NK-92 (cell line): ENCODE data around the gene ZNF484.
"Not testable (repeated sequence)": the region's sequence is repeated elsewhere in the genome, so short reads cannot be mapped to it uniquely, and the experiment has no call there.

Source experiments
- DNase-seq: peaks from one replicate; lab custom pipeline; 2025; ENCODE audit not compliant: unreplicated experiment; lab: John Stamatoyannopoulos, UW

ZNF484 gene

DNA sequence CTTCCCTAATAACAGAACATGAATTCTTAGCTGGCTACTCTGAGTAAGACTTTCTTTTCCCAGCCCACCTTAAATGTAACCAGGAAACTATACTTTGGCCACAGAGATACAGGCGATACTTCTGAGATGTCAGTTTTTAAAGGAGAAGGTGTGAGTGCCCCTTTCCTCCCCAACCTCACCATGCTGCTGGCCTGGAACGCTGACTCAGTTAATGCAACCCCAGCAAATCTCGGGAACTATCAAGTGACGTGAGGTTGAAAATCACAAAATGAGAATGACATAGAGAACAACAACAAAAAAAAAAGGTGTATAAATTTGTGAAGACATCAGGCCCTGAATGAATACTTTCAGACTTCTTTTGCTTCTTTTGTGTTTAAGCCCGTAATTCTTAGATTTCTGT, 13.7 kb downstream of the ZNF484 start:
- no peak for DNase-seq

- DNase-seq: no peak
These were observed 17.0 kb downstream of the ZNF484 start for GRCh38 chr9:92860867-92861266.

DNA sequence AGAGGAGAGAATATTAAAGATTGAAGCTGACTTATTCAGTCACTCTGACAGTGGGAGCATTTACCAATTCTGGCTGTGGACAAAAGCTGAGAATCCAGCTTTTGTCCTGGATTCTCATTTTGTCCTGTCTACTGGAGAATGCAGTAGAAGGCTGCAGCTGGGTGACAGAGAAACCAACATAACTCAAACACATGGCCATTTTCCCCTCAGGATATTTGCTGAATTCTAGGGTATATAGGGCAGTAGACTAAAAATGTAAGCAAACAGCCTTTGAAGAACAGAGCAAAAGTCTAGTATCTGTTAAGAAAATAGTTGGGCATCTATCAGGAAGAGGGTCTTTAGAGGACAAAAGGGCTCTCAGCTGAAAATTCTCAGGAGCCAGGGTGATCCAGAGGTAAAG, 20.6 kb downstream of the ZNF484 start:
- no peak for DNase-seq

DNA sequence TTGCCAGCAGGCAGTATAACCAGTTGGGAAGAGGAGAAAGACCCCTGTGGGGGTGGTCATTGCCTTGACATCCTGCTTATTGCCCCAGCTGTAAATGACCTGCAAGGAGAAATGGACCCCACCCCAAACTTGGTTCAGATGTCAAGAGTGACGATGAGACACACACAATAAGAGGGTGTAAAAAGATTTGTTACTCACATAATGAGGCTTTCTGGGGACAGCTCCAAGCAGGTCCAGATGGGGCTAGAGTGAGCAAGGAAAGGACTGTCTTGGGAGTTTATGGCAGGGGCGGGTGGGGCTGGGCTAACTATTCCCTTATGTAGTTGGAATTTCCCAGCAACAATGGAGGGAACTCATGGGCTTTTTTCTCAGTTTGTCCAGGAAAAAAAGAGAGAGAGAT, 24.1 kb downstream of the ZNF484 start:
- DNase-seq: no peak

DNA sequence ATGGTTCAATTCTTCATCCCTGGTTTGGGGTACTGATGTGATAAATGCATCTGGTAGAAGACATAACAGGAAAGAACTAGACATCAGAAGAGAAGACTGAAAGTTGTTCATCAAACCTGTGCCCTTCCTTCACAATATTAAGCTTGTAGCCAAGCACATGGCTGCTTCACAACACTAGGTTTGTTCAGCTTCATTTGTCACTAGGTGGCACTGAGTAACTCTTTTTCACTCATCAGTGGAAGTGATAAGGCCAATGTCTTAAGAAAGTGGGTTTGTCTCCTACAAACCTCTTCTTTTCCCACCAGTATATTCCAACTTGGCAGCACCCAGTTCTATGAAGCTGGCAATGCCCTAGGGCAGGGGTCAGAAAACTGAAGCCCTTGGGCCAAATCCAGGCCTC, 26.9 kb downstream of the ZNF484 start:
- no peak for DNase-seq

GRCh38 chr9:92848740-92849139, 29.1 kb downstream of the ZNF484 start:
- not testable (repeated sequence) for DNase-seq

DNA sequence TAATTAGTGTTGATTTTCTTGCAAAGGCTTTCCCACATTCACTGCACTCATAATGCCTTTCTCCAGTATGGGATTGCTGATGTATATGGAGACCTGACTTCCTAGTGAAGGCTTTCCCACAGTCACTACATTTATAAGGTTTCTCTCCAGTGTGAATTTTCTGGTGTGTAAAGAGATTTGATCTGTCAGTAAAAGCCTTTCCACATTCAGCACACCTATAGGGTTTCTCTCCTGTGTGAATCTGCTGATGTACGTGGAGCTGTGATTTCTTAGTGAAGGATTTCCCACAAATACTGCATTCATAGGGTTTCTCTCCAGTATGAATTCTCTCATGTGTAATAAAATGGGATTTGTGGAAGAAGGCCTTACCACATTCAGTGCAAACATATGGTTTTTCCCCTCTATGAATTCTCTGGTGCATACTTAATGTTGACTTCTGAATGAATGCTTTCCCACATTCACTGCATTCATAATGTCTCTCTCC, 31.1 kb downstream of the ZNF484 start:
- no peak for DNase-seq

- DNase-seq: not testable (repeated sequence)
These were observed 39.4 kb downstream of the ZNF484 start for GRCh38 chr9:92838411-92838810.

DNA sequence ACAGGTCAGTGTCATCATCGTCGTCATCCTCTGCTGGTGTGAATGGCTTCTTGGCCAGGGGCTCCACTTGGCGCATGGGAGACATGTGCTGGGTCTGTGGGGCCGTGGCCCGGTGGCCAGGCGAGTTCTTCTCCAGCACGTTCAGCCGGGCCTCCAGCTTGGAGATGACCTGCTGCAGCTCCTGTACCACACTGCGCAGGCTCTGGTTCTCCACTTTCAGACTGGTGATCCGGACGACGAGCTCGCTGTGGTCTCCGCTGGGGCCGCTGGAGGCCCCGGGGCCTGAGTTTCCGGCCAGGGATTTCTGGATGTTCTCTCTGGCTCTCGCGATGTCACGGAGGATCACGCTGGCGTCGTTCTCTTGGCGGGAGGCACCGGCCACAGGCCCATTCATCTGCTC, 40.6 kb downstream of the ZNF484 start:
- DNase-seq: no peak

- DNase-seq: no peak
These were observed 48.4 kb downstream of the ZNF484 start for GRCh38 chr9:92829420-92829819.

GRCh38 chr9:92825065-92825464, 52.8 kb downstream of the ZNF484 start:
- not testable (repeated sequence) for DNase-seq

DNA sequence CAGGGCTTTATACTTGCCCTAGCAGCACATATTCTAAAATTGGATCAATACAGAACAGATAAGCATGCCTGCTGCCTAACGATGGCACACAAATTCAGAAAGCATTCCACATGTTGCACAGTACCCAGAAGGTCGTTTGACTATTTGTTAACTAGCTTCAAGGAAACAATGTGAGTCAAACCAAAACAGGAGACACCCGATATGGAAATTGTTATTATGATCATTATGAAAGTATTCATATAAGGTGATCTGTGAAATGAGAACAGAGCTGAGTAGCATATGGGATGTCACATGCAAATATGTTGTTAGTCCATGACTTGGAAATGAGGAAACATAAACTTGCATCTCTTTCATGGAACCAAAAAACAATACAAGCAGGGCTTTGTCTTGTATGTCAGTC, 56.9 kb downstream of the ZNF484 start:
- DNase-seq: no peak

DNA sequence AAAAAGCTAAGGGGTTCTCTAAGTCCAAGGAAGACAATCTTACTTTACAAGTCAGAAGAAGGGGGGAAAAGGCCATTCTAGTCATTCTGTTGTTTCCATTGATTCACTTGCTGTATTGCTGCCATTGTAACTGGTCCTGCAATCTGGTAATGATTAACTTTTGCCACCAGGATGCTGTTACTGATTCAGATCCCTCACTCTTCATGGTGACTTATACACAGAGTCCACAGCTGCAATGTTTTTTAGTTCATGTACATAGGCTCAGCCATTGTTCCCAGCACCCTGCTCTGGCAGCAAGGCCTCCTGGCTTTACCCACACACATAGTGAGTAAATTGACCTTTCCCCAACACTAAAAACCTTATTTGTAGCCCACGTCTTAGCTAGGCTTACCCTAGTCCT, 57.9 kb downstream of the ZNF484 start:
- not testable (repeated sequence) for DNase-seq

- not testable (repeated sequence) for DNase-seq
These were observed 68.1 kb downstream of the ZNF484 start for GRCh38 chr9:92809629-92810326.

DNA sequence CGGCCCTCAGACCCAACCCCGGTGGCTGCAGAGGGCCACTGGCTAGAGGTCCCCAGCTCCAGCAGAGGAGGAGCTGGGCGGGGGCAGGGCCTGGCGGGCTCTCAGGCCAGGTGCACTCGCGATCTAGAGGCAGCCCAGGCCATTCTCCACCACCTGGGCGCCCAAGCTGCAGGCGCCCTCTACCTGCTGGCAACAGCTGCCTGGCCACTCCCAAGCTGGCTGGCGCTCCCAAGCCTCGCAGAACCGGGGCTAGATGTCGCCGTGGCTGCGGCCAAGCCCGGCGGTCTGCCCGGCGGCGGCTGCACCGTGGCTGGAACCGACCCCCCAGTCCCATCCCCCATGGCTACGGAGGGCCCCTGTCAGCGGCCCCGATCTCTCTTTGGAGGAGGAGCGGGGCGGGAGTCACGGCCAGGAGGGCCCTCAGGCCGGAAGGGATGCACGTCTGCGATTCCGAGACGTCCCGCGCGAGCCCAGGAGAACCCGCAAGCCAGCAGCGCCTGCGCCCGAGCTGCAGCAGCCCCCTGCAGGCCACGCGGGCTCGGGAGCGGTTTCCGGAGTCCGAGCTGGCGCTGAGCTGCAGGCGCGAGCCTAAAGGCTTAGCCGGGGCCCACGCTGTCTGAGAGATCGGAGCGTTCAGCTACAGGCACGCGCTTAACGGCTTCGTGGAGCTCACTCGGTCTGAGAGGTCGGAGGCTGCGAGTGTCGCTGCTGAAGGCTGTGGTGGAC, 68.9 kb downstream of the ZNF484 start:
- DNase-seq: no peak

DNA sequence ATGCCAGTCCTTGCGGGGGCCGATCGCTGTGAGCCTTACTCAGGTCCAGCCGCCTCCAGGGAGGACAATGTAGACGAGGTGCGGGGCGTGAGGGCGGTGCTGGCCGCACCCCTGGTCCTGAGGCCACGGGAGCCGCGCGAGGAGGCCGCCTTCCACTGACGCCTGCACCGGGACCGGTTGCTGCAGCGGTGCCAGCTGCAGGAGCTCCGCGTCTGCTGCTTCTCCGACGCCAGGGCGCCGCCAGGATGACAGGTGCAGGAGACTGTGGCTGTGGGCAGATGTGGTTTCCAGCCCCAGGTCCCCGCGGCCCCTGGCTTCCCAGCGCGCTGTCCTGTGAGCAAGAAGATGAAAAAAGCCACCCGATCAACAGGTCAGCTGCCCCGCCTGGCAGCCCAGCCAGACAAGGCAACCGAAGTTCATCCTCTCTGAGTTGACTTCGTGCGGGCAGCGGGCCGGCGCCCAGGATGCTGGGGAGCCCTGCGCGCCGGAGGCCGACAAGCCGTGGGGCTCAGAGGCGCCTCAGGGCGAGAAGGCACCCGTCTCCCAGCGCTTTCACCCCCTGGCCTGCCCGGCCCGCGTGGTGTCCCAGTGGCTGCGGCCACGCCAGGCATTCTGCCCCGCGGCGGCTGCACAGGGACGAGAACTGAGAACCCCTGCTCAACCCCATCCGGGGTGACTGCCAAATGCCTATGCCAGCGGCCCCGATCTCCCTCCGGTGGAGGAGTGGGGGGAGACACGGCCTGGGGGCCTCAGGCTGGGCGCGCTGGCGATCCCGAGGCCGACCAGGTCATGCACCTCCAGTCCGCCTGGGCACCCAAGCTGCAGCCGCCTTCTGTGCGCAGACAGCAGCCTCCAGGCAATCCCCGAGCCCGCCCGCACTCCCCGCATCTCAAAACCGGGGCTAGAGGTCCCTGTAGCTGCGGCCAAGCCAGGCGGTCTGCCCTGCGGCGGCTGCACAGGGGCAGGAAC, 69.8 kb downstream of the ZNF484 start:
- no peak for DNase-seq

DNA sequence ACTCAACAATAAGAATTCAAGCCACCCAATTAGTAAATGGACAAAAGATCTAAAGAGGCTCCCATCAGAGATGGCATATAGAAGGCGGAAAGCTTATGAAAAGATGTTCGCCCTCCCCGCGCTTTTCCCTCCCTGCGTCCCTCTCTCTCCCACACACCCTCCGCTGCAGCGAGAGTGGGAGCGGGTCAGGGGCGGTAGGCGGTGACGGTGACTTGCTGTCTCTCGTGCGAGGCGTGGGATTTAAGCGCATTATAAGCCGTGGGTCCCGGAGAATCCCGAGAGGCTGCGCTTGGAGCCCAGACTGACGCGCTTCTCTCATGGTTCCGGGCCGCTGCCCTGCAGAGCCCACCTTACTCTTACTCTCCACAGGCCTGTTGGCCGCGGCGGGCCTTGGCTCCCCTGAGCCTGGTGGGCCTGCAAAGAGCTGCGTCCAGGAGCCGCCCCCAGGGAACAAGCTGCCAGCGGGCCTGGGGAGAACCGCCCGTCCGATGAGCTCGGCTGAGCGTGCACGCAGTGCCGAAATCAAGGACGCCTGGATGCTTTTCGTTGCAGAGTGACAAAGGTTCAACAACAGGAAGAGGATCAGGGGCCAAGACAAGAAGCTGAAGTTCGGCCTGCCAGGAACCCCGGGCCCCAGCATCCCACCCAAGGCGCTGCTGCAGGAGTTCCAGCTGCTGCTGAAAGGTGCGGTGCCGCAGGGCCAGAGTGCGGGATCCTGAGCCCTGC, 70.6 kb downstream of the ZNF484 start:
- no peak for DNase-seq

DNA sequence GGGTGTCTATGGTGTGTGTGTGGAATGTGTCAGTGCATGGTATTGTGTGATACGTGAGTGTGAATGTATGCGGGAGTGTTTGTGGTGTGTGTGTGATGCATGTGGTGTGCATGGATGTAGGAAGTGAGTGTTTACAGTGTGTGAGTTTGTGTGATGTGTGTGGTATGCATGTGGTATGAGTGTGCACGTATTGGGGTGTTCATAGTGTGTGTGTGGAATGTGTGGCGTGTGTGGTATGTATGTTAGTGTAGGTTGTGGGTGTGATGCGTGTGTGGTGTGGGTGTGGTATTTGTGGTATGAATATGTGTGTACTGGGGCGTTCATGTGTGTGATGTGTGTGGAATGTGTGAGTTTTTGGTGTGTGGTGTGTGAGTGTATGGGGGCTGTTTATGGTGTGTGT, 73.1 kb downstream of the ZNF484 start:
- no peak for DNase-seq

DNA sequence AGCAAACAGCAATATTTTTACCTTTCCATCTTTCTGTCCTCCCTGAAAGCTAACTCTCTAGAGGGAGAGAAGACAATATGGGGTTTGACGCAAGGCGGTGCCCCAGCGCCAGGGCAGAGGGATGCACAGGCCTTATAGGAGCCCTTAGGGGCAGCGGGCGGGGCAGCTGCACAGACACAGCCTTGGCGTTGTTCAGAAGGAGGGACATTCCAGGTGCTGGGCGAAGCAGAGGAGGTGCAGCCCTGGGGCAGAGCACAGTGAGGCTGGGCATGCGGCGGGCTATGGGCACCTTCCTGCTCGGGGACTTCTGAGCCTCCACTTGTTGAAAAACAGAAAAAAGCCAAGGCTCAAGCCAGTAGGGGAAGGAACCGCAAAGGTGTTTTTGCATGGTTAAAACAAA, 79.5 kb downstream of the ZNF484 start:
- no peak for DNase-seq

GRCh38 chr9:92796337-92796804, 81.5 kb downstream of the ZNF484 start:
- DNase-seq: not testable (repeated sequence)
